Measurements from ENCODE around the gene JDP2. TPM values are rescaled to one million over a fixed set of nuclear protein-coding genes. Genes with fewer than 3 reads are reported as not detected.

JDP2 gene
- total RNA-seq, 1 experiment from 2014 or later: 5.9 TPM

DNA sequence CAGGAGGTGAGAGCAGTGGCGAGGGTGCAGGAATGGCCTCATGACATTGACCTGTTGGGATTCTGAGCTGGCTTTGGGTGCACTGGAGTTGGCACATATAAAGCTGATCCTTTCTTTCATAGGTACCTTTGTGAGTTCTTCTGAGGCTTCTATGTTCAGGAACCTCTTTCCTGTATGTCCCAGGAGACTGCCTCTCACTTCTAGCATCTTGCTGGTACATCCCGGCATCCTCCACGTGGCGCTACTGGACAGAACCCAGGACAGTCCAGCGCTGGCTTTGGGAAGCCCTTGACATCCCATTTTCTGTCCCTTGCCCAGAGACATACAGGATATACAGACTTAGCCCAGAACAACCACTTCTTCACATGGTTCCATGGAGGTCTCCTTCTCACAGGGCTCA, 50.1 kb downstream of the JDP2 start:
- CTCF ChIA-PET: no interaction called here
- DNase-seq (ENCODE audit: low spot score): no peak
- Histone ChIP-seq H3K9me3 (ENCODE audit: low read depth, low read length, poor library complexity, severe bottlenecking) (no peaks in the 10 kb centered on the region), H3K27ac (ENCODE audit: low read depth, low read length, poor library complexity, severe bottlenecking) (no peak overlapping the region), H3K27me3 (replicated peaks; ENCODE audit: insufficient read depth, low read depth, low read length, poor library complexity) (no peaks in the 10 kb centered on the region), H3K4me1 (ENCODE audit: insufficient read depth, low read length, poor library complexity, severe bottlenecking) (no peaks in the 10 kb centered on the region), H3K36me3 (ENCODE audit: insufficient read depth, low read length, poor library complexity, severe bottlenecking) (no peaks in the 10 kb centered on the region), H3K4me3 (ENCODE audit: low read depth, low read length, poor library complexity, severe bottlenecking) (no peak overlapping the region)
- BruUV-seq (replicated peaks): no TSS peak
- intact Hi-C loops (cut with micrococcal nuclease; ENCODE audit: unreplicated experiment): no loop called here
- POLR2A ChIA-PET (ENCODE audit: low non-redundant PET): no interaction called here
- TF ChIP-seq, protein P1, sequence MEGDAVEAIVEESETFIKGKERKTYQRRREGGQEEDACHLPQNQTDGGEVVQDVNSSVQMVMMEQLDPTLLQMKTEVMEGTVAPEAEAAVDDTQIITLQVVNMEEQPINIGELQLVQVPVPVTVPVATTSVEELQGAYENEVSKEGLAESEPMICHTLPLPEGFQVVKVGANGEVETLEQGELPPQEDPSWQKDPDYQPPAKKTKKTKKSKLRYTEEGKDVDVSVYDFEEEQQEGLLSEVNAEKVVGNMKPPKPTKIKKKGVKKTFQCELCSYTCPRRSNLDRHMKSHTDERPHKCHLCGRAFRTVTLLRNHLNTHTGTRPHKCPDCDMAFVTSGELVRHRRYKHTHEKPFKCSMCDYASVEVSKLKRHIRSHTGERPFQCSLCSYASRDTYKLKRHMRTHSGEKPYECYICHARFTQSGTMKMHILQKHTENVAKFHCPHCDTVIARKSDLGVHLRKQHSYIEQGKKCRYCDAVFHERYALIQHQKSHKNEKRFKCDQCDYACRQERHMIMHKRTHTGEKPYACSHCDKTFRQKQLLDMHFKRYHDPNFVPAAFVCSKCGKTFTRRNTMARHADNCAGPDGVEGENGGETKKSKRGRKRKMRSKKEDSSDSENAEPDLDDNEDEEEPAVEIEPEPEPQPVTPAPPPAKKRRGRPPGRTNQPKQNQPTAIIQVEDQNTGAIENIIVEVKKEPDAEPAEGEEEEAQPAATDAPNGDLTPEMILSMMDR (conservative IDR thresholded peaks at IDR 0.05; ENCODE audit: low read depth, low read length): no peak
- no peak for TF ChIP-seq EZH2 (IDR thresholded peaks at IDR 0.05; ENCODE audit: borderline replicate concordance, low read depth, low read length, poor library complexity, severe bottlenecking)

DNA sequence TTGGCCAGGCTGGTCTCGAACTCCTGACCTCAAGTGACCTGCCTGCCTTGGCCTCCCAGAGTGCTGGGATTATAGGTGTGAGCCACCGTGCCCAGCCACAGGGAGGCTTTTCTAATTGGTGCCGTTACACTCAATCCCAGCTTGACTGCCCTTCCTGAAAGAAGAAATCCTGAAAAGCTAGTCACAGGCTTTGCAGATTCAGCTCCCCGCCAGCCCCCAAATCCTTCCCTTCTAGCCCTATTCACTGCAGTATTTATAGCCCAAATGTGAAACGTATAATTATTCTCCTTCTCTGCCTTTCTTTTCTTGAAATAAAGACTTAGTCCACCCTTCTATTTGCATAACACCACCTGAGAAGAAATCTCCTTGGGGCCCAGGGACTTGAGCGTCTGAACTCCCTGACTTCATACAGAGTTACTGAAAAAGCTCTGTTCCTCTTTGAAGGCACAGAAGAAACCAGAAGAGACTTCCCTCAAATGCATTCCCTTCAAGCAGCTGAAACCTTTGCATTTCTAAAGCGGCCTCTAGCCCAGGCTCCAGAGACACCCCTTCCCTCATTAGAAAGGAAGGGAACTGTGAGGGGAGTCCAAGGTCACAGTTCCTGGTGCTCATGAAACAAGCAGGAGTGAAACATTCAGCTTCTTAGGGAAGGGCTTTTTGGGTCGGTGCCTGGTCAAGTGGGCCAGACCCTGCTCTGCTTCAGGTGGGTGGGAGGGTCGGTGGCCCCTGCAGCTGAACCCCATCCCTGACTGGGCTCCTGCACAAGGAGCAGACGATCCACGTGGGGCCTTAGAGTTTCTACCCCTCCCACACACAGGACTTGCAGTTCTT, 52.2 kb downstream of the JDP2 start:
- POLR2A ChIA-PET (ENCODE audit: low non-redundant PET): no interaction called here
- Histone ChIP-seq H3K27me3 (replicated peaks; ENCODE audit: insufficient read depth, low read depth, low read length, poor library complexity) (no peaks in the 10 kb centered on the region), H3K9me3 (ENCODE audit: low read depth, low read length, poor library complexity, severe bottlenecking) (no peaks in the 10 kb centered on the region), H3K4me1 (ENCODE audit: insufficient read depth, low read length, poor library complexity, severe bottlenecking) (no peaks in the 10 kb centered on the region), H3K36me3 (ENCODE audit: insufficient read depth, low read length, poor library complexity, severe bottlenecking) (no peaks in the 10 kb centered on the region), H3K4me3 (ENCODE audit: low read depth, low read length, poor library complexity, severe bottlenecking) (no peak overlapping the region), H3K27ac (ENCODE audit: low read depth, low read length, poor library complexity, severe bottlenecking) (no peak overlapping the region)
- intact Hi-C loops (cut with micrococcal nuclease; ENCODE audit: unreplicated experiment): no loop called here
- BruUV-seq (replicated peaks): no TSS peak
- CTCF ChIA-PET: interaction anchor here (1.1 kb wide), 1 partner anchor 9 kb away, joined by 3 read pairs; no protein-coding TSS in a partner anchor
- DNase-seq (ENCODE audit: low spot score): no peak
- no peak for TF ChIP-seq EZH2 (IDR thresholded peaks at IDR 0.05; ENCODE audit: borderline replicate concordance, low read depth, low read length, poor library complexity, severe bottlenecking)
- TF ChIP-seq, protein P1 (conservative IDR thresholded peaks at IDR 0.05; ENCODE audit: low read depth, low read length): no peak

DNA sequence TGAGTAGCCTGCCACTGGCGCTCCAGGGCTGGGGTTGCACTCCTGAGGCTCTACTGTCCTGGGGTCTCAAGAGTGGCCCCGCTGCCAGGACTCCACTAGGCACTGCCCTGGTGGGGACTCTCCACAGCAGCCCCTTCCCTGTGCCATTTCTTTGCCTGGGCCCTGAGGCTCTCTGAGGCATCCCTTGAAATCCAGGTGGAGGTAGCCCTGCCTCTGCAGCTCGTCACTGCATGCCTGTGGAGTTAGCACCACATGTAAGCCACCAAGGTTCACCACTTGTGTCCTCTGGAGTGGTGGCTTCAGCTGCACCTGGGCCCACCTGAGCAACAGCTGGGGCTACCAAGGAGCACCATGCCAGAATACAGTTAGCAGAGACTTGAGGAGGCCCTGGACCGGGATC, 54.5 kb downstream of the JDP2 start:
- Histone ChIP-seq H3K36me3 (ENCODE audit: insufficient read depth, low read length, poor library complexity, severe bottlenecking) (no peaks in the 10 kb centered on the region), H3K27me3 (replicated peaks; ENCODE audit: insufficient read depth, low read depth, low read length, poor library complexity) (no peaks in the 10 kb centered on the region), H3K9me3 (ENCODE audit: low read depth, low read length, poor library complexity, severe bottlenecking) (no peaks in the 10 kb centered on the region), H3K4me1 (ENCODE audit: insufficient read depth, low read length, poor library complexity, severe bottlenecking) (no peaks in the 10 kb centered on the region), H3K27ac (ENCODE audit: low read depth, low read length, poor library complexity, severe bottlenecking) (no peak overlapping the region), H3K4me3 (ENCODE audit: low read depth, low read length, poor library complexity, severe bottlenecking) (no peak overlapping the region)
- DNase-seq (ENCODE audit: low spot score): no peak
- no TSS peak for BruUV-seq (replicated peaks)
- ChIA-PET CTCF (no interaction called here), POLR2A (ENCODE audit: low non-redundant PET) (no interaction called here)
- TF ChIP-seq EZH2 (IDR thresholded peaks at IDR 0.05; ENCODE audit: borderline replicate concordance, low read depth, low read length, poor library complexity, severe bottlenecking): no peak
- TF ChIP-seq, protein P1 (conservative IDR thresholded peaks at IDR 0.05; ENCODE audit: low read depth, low read length): no peak
- intact Hi-C loops (cut with micrococcal nuclease; ENCODE audit: unreplicated experiment): no loop called here
